Sigmoid colon (tissue), 7 donors: ENCODE results near the gene GPN3. TPM values are rescaled to one million over a fixed set of nuclear protein-coding genes. Genes with fewer than 3 reads are reported as not detected.
A peak's percentile ranks its signal among the peaks of the same experiment; 100 is the strongest.

Experiments
- DNase-seq: peaks from one replicate; pipeline ENCODE4 v3.0.0-alpha.2; 2019
- H3K27ac ChIP-seq, 4 donors: fragments of 200-600 bp; sonication (generic); one replicate each; pipeline ENCODE4 v1.5.1; 2016 to 2019; ENCODE audit warnings: mild to moderate bottlenecking in 1 of 4
- H3K27me3 ChIP-seq, 3 donors: fragments of 200-600 bp; sonication (generic); one replicate each; pipeline ENCODE4 v1.5.1; 2019; ENCODE audit warnings: mild to moderate bottlenecking in 1 of 3
- H3K36me3 ChIP-seq, 4 donors: fragments of 200-600 bp; sonication (generic); one replicate each; pipeline ENCODE4 v1.5.1; 2016 to 2019
- H3K4me1 ChIP-seq, 4 donors: fragments of 200-600 bp; sonication (generic); one replicate each; pipeline ENCODE4 v1.5.1; 2017 to 2019
- H3K4me3 ChIP-seq, 4 donors: fragments of 200-600 bp; sonication (generic); one replicate each; pipeline ENCODE4 v1.5.1; 2017 to 2019; ENCODE audit warnings: mild to moderate bottlenecking in 2 of 4, moderate library complexity in 1 of 4
- H3K9me3 ChIP-seq, 4 donors: fragments of 200-600 bp in 3 of 4; sonication (generic) in 3 of 4; one replicate each; pipeline versions ENCODE4 v1.5.1 to v1.6.1; 2013 to 2019
- CTCF ChIP-seq, 4 experiments: fragments of 450-650 bp in 3 of 4; fragments of 200-600 bp in 1 of 4; IDR thresholded peaks; one replicate each; pipeline ENCODE4 v1.5.1; 2016 to 2019; ENCODE audit warnings: antibody characterized with exemption in 4 of 4, mild to moderate bottlenecking in 3 of 4, moderate library complexity in 2 of 4
- EP300 ChIP-seq, 4 donors: sonication (generic); formaldehyde crosslinking; IDR thresholded peaks; one replicate each; pipeline ENCODE4 v1.6.1; 2017; ENCODE audit warnings: antibody characterized with exemption in 4 of 4
- POLR2A ChIP-seq, 2 donors: fragments of 450-650 bp; IDR thresholded peaks; one replicate each; pipeline ENCODE4 v1.6.1; 2016; ENCODE audit warnings: antibody characterized with exemption in 2 of 2, mild to moderate bottlenecking in 2 of 2, moderate library complexity in 2 of 2
- POLR2AphosphoS5 ChIP-seq, 4 donors: sonication (generic); formaldehyde crosslinking; IDR thresholded peaks; one replicate each; pipeline ENCODE4 v1.6.1; 2017; ENCODE audit warnings: antibody characterized with exemption in 4 of 4
- WGBS, 2 donors: extraction: QIAGEN DNeasy Blood & Tissue Kit; methylation state at CpG; one replicate each; pipeline ENCODE4 v1.1.7; 2013; 5-methylcytosine and 5-hydroxymethylcytosine counted together
- intact Hi-C: fragments of 100-400 bp; cut with DNase I; formaldehyde crosslinking; loops from one replicate; pipeline ENCODE4 v1.15.1; 2023
- polyA plus RNA-seq, 3 donors: library from polyadenylated mRNA; stranded (reverse); fragments of 200-250 nt; gene quantifications; one replicate each; pipeline ENCODE4 v1.2.3, GENCODE V29; 2013
- total RNA-seq, 4 donors: library from RNA; depleted of rRNA; stranded (reverse); fragments of >200 nt; gene quantifications; one replicate each; pipeline ENCODE4 v1.1.0, GENCODE V29; 2016
- donor health status: healthy with polysubstance abuse.
- donor health status: Bipolar disorder and iron deficiency.
- donor health status: healthy.

Gene GPN3
- total RNA-seq (10 to 100 TPM; 16.1 to 22.8 (median 20.6) TPM), polyA plus RNA-seq (10 to 100 TPM; 12.6 to 17.3 (median 12.9) TPM)

DNA sequence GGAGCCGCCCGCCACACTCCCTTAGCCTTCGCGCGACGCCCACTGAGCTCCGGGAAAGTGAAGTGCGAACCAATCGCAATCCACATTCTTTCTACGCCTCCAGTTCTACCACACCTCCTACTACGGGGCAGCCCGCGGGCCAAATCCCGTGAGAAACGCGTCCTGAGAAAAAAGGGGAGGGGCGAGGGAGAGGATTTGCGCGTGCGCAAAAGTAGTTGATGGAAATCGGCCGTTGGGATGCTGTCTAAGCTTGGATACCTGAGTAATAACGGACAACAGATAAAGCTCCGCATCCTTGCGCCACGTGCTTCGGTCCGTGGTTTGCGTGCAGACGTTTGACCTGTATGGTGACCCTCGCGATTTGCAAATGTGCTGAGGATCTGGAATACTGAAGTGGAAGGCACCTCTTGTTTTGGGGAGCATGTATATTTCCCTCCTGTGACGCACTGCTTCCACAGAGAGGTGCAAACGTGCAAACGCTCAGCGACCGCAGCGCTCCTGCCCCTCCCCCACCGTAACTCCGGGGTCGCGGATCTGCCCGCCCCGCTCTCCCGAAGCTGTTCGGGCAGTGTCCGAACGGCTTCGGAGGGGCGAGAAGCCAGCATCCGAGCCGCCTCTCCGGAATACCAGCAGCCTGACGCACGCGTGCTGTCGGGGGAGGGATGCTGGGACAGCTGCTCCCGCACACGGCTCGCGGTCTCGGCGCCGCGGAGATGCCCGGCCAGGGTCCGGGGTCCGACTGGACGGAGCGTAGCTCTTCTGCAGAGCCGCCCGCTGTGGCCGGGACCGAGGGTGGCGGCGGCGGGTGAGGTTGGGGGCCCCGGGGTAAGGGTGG is at the start of gene GPN3, which contains the start of gene FAM216A:
Gene GPN3 (minus strand): TSS at position 44 of the 835 bp plus-strand sequence. CDS start 54 bp downstream, outside the sequence.
Gene FAM216A (plus strand): TSS at position 632 of the 835 bp plus-strand sequence. CDS start 31 bp downstream, at position 663.
- DNase-seq, result peak; percentile 98
- Histone ChIP-seq H3K4me3 (peak within 1 kb of the TSS; percentile 66 to 94 (median 78)), H3K4me1 (peaks cover 0 to 35% (median 23%) of the 10 kb centered on the region in 4 donors), H3K27ac (peak within 1 kb of the TSS; percentile 96 to 99 (median 98)), H3K27me3 (no peaks in the 10 kb centered on the region), H3K9me3 (no peaks in the 10 kb centered on the region), H3K36me3 (peaks cover 0 to 14% (median 3%) of the 10 kb centered on the region in 4 donors)
- intact Hi-C loops, result loop anchor here (1.0 to 5.0 kb wide), 3 partner anchors 33 to 419 kb away; no protein-coding TSS in a partner anchor
- no peak for TF ChIP-seq CTCF (IDR thresholded peaks at IDR 0.05)
- TF ChIP-seq POLR2AphosphoS5 (IDR thresholded peaks at IDR 0.05), result peak; percentile 88 to 97 (median 94)
- TF ChIP-seq POLR2A (IDR thresholded peaks at IDR 0.05), result peak in 1 of 2 donors; percentile 48
- TF ChIP-seq EP300 (IDR thresholded peaks at IDR 0.05), result peak in 1 of 4 donors; percentile 75
- 0% methylated on average over 78 of the region's 78 CpGs for WGBS, 2 donors

- H3K27ac ChIP-seq, result no peak overlapping the region
- TF ChIP-seq EP300 (IDR thresholded peaks at IDR 0.05), result no peak
- H3K36me3 ChIP-seq, result no peaks in the 10 kb centered on the region
- 87 to 93% methylated on average over 3 of the region's 3 CpGs for WGBS, 2 donors
- H3K4me1 ChIP-seq, result peaks cover 0 to 5% (median 4%) of the 10 kb centered on the region in 4 donors
- no peak overlapping the region for H3K4me3 ChIP-seq
- no peak for DNase-seq
- intact Hi-C loops, result no loop called here
- H3K27me3 ChIP-seq, result no peaks in the 10 kb centered on the region
- no peaks in the 10 kb centered on the region for H3K9me3 ChIP-seq
These were observed 48.9 kb upstream of the GPN3 start for GRCh38 chr12:110516995-110517394.

- Histone ChIP-seq H3K4me1 (peaks cover 0 to 5% (median 4%) of the 10 kb centered on the region in 4 donors), H3K4me3 (no peak overlapping the region), H3K9me3 (no peaks in the 10 kb centered on the region), H3K27ac (no peak overlapping the region), H3K36me3 (no peaks in the 10 kb centered on the region), H3K27me3 (no peaks in the 10 kb centered on the region)
- no peak for DNase-seq
- WGBS, 2 donors, result 60 to 76% methylated on average over 1 of the region's 1 CpG
- intact Hi-C loops, result no loop called here
- TF ChIP-seq POLR2A (IDR thresholded peaks at IDR 0.05), result no peak
- TF ChIP-seq CTCF (IDR thresholded peaks at IDR 0.05), result no peak
- TF ChIP-seq POLR2AphosphoS5 (IDR thresholded peaks at IDR 0.05), result no peak
- no peak for TF ChIP-seq EP300 (IDR thresholded peaks at IDR 0.05)
These were observed 46.3 kb upstream of the GPN3 start for GRCh38 chr12:110514363-110514762.

GRCh38 chr12:110513842-110514241 is 45.8 kb upstream of the GPN3 start:
- DNase-seq, result no peak
- Histone ChIP-seq H3K4me1 (peaks cover 0 to 5% (median 4%) of the 10 kb centered on the region in 4 donors), H3K9me3 (no peaks in the 10 kb centered on the region), H3K36me3 (no peaks in the 10 kb centered on the region), H3K27ac (no peak overlapping the region), H3K27me3 (no peaks in the 10 kb centered on the region), H3K4me3 (no peak overlapping the region)
- intact Hi-C loops, result no loop called here
- 82 to 85% methylated on average over 6 of the region's 6 CpGs for WGBS, 2 donors
- TF ChIP-seq POLR2A (IDR thresholded peaks at IDR 0.05) (no peak), CTCF (IDR thresholded peaks at IDR 0.05) (no peak), EP300 (IDR thresholded peaks at IDR 0.05) (no peak), POLR2AphosphoS5 (IDR thresholded peaks at IDR 0.05) (no peak)

- no peaks in the 10 kb centered on the region for H3K27me3 ChIP-seq
- no peaks in the 10 kb centered on the region for H3K9me3 ChIP-seq
- H3K27ac ChIP-seq, result no peak overlapping the region
- no peaks in the 10 kb centered on the region for H3K36me3 ChIP-seq
- DNase-seq, result no peak
- WGBS, 2 donors, result 84 to 86% methylated on average over 4 of the region's 4 CpGs
- no peak overlapping the region for H3K4me3 ChIP-seq
- peaks cover 0 to 5% (median 4%) of the 10 kb centered on the region in 4 donors for H3K4me1 ChIP-seq
- TF ChIP-seq POLR2A (IDR thresholded peaks at IDR 0.05) (no peak), POLR2AphosphoS5 (IDR thresholded peaks at IDR 0.05) (no peak), EP300 (IDR thresholded peaks at IDR 0.05) (no peak), CTCF (IDR thresholded peaks at IDR 0.05) (no peak)
- intact Hi-C loops, result loop anchor here (10.0 kb wide), 1 partner anchor 377 kb away; no protein-coding TSS in a partner anchor
These were observed 40.1 kb upstream of the GPN3 start for GRCh38 chr12:110508071-110508586.
